HG03469 (cell line): ENCODE measurements around the gene PIK3IP1.

Source experiments
- ATAC-seq: cut with Tn5 transposase; IDR thresholded peaks from one replicate; pipeline ENCODE4 v1.9.1; 2021; ENCODE audit warnings: mild to moderate bottlenecking, moderate library complexity, moderate number of reproducible peaks; ENCODE audit not compliant: unreplicated experiment

PIK3IP1 gene

GRCh38 chr22:31281733-31282132 lies 10.6 kb downstream of the PIK3IP1 start:
- no peak for ATAC-seq

- ATAC-seq, result no peak
These were observed 12.3 kb downstream of the PIK3IP1 start for GRCh38 chr22:31279821-31280505.

GRCh38 chr22:31279327-31279669 lies 13.0 kb downstream of the PIK3IP1 start:
- no peak for ATAC-seq

- no peak for ATAC-seq
These were observed 13.5 kb downstream of the PIK3IP1 start for GRCh38 chr22:31278626-31279326.

GRCh38 chr22:31278151-31278621 lies 14.1 kb downstream of the PIK3IP1 start:
- ATAC-seq, result no peak

- ATAC-seq, result no peak
These were observed 14.5 kb downstream of the PIK3IP1 start for GRCh38 chr22:31277741-31278140.

GRCh38 chr22:31276426-31277167 lies 15.7 kb downstream of the PIK3IP1 start:
- no peak for ATAC-seq

GRCh38 chr22:31275576-31275975 lies 16.7 kb downstream of the PIK3IP1 start:
- no peak for ATAC-seq

- ATAC-seq, result no peak
These were observed 17.3 kb downstream of the PIK3IP1 start for GRCh38 chr22:31275018-31275417.

GRCh38 chr22:31274017-31274416 lies 18.3 kb downstream of the PIK3IP1 start:
- ATAC-seq, result no peak

- ATAC-seq, result no peak
These were observed 19.5 kb downstream of the PIK3IP1 start for GRCh38 chr22:31272522-31273446.

GRCh38 chr22:31271485-31271884 lies 20.8 kb downstream of the PIK3IP1 start:
- ATAC-seq, result no peak

GRCh38 chr22:31271026-31271425 lies 21.3 kb downstream of the PIK3IP1 start:
- ATAC-seq, result no peak

- ATAC-seq, result no peak
These were observed 22.3 kb downstream of the PIK3IP1 start for GRCh38 chr22:31269892-31270579.

- ATAC-seq, result no peak
These were observed 24.0 kb downstream of the PIK3IP1 start for GRCh38 chr22:31268281-31268680.

- ATAC-seq, result no peak
These were observed 28.2 kb downstream of the PIK3IP1 start for GRCh38 chr22:31263896-31264640.

- ATAC-seq, result no peak
These were observed 29.8 kb downstream of the PIK3IP1 start for GRCh38 chr22:31262312-31263133.

- no peak for ATAC-seq
These were observed 31.8 kb downstream of the PIK3IP1 start for GRCh38 chr22:31260474-31260856.
